ENCODE measurements around the gene CERS3.

CERS3 gene

DNA sequence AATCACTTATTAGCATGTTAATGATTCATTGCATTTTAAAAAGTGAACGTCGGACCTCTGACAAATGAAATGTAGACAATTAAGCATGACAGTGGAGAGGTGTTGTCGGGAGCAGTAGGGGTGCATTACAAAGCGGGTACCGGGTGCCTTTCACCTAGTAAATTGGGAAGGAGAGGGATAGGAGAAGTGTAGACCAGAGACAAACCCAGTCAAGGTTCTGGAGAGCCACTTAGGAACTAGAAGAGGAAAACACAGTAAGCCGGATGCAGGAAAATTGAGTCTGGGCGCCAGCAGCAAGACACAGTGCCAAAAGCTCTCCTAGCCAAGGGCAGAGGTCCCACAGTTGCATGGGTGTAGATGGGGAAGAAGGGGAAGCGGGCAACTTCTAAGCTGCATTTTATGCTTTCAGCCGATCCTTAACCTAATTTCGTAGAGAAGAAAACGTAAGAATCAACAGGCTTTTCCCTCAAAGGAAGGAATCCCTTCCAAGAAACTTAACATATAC lies 3.1 kb upstream of the CERS3 start:
- no peak overlapping the region for H3K4me3 ChIP-seq (replicated peaks; ENCODE audit: insufficient read depth, low read length)
- no peak for DNase-seq (ENCODE audit: low read depth in 1 of 2, low spot score in 1 of 2)
- TF ChIP-seq POLR2AphosphoS5 (IDR thresholded peaks at IDR 0.05; ENCODE audit: low read depth) = no peak
- TF ChIP-seq SPI1 (IDR thresholded peaks at IDR 0.05; ENCODE audit: borderline replicate concordance, low read depth) = no peak
- TF ChIP-seq, protein P1, sequence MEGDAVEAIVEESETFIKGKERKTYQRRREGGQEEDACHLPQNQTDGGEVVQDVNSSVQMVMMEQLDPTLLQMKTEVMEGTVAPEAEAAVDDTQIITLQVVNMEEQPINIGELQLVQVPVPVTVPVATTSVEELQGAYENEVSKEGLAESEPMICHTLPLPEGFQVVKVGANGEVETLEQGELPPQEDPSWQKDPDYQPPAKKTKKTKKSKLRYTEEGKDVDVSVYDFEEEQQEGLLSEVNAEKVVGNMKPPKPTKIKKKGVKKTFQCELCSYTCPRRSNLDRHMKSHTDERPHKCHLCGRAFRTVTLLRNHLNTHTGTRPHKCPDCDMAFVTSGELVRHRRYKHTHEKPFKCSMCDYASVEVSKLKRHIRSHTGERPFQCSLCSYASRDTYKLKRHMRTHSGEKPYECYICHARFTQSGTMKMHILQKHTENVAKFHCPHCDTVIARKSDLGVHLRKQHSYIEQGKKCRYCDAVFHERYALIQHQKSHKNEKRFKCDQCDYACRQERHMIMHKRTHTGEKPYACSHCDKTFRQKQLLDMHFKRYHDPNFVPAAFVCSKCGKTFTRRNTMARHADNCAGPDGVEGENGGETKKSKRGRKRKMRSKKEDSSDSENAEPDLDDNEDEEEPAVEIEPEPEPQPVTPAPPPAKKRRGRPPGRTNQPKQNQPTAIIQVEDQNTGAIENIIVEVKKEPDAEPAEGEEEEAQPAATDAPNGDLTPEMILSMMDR (IDR thresholded peaks at IDR 0.05; ENCODE audit: insufficient read depth, low read length) = no peak
- TF ChIP-seq GABPA (IDR thresholded peaks at IDR 0.05; ENCODE audit: low read depth) = no peak
- no peak for TF ChIP-seq REST (IDR thresholded peaks at IDR 0.05; ENCODE audit: insufficient replicate concordance, low read depth)
- H3K27me3 ChIP-seq (ENCODE audit: insufficient read depth, poor library complexity, severe bottlenecking) = no peaks in the 10 kb centered on the region
- no peak overlapping the region for H3K27ac ChIP-seq (replicated peaks)

DNA sequence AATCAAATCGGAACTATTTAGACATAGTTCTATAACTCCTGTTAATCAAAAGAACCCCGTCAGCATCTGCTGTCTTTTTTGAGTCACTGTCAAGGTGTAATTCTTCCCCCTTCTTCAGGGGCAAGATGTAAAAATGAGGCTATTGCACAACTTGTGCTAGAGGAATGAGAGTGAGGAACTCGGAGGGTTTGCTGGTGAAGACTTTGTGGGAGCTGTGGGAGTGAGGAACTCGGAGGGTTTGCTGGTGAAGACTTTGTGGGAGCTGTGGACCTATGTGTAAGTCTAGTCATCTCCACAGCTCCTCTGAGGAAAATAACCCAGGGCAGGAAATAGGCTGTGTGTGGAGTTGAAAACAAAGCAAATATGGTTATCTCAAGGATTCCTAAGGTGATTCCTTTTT lies 2.5 kb upstream of the CERS3 start:
- no peak overlapping the region for H3K27ac ChIP-seq (replicated peaks)
- H3K27me3 ChIP-seq (ENCODE audit: insufficient read depth, poor library complexity, severe bottlenecking) = no peaks in the 10 kb centered on the region
- DNase-seq (ENCODE audit: low read depth in 1 of 2, low spot score in 1 of 2) = peak; percentile 36 to 51

DNA sequence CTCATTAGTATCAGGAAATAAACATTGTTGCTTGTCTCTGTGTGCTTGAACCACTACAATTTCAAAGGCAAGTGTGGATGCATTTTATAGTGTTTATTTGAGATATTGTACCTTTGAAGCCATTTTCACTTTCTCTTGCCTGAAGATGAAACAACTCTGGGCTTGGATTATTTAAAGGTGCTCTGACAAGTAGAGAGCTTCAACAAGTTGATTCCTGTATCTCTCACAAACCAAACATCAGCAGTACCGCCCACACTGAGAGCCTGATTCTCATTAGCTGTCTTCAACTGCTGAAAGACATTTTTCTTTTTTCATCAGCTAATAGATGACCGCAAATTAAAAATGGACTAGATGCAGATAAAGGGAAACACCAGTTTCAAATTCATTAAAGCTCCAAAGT lies 806 bp upstream of the CERS3 start:
- H3K4me3 ChIP-seq (replicated peaks; ENCODE audit: insufficient read depth, low read length) = no peak overlapping the region
- H3K27ac ChIP-seq (replicated peaks) = no peak overlapping the region
- DNase-seq (ENCODE audit: low read depth in 1 of 2, low spot score in 1 of 2) = no peak
- no peak for TF ChIP-seq SPI1 (IDR thresholded peaks at IDR 0.05; ENCODE audit: borderline replicate concordance, low read depth)
- TF ChIP-seq GABPA (IDR thresholded peaks at IDR 0.05; ENCODE audit: low read depth) = no peak
- no peak for TF ChIP-seq POLR2AphosphoS5 (IDR thresholded peaks at IDR 0.05; ENCODE audit: low read depth)
- TF ChIP-seq, protein P1 (IDR thresholded peaks at IDR 0.05; ENCODE audit: insufficient read depth, low read length) = no peak
- no peak for TF ChIP-seq REST (IDR thresholded peaks at IDR 0.05; ENCODE audit: insufficient replicate concordance, low read depth)
- H3K27me3 ChIP-seq (ENCODE audit: insufficient read depth, poor library complexity, severe bottlenecking) = no peaks in the 10 kb centered on the region

More for the DNA sequence above, 2.5 kb upstream of the CERS3 start:
- no peak overlapping the region for H3K4me3 ChIP-seq (replicated peaks; ENCODE audit: insufficient read depth, low read length)
- no peak for TF ChIP-seq POLR2AphosphoS5 (IDR thresholded peaks at IDR 0.05; ENCODE audit: low read depth)
- TF ChIP-seq SPI1 (IDR thresholded peaks at IDR 0.05; ENCODE audit: borderline replicate concordance, low read depth) = peak; percentile 8; the same call in 1 of the 2 replicates

GRCh38 chr15:100526027-100526481 lies 2.7 kb downstream of the CERS3 start:
- Histone ChIP-seq H3K27me3 (ENCODE audit: insufficient read depth, poor library complexity, severe bottlenecking) (no peaks in the 10 kb centered on the region), H3K27ac (replicated peaks) (no peak overlapping the region), H3K4me3 (replicated peaks; ENCODE audit: insufficient read depth, low read length) (no peak overlapping the region)
- no peak for DNase-seq (ENCODE audit: low read depth in 1 of 2, low spot score in 1 of 2)
- TF ChIP-seq, protein P1 (IDR thresholded peaks at IDR 0.05; ENCODE audit: insufficient read depth, low read length) = no peak
- TF ChIP-seq REST (IDR thresholded peaks at IDR 0.05; ENCODE audit: insufficient replicate concordance, low read depth) = no peak
- TF ChIP-seq SPI1 (IDR thresholded peaks at IDR 0.05; ENCODE audit: borderline replicate concordance, low read depth) = no peak
- no peak for TF ChIP-seq GABPA (IDR thresholded peaks at IDR 0.05; ENCODE audit: low read depth)
- no peak for TF ChIP-seq POLR2AphosphoS5 (IDR thresholded peaks at IDR 0.05; ENCODE audit: low read depth)

All from HL-60 (cell line).